Measurements from ENCODE around the gene PUM2.

The PUM2 gene

DNA sequence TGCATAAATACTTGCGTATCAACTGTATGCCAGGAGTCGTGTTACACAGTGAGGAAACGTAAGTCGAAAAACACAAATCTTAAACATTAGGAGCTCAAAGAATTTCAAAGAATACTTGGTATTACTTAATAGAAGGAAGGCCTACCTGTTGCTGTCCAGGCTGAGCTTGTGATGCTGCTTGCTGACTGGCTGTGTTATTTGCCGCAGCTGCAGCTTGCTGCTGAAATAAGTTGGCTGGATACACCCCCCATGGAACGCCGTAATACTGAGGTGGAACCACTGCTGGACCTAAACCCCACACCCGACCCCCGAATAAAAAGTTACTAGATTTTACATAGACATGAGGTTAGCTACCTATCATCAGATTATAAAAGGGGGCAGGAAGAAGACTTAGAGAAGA lies 56.4 kb downstream of the PUM2 start:
- TF ChIP-seq, protein P1, sequence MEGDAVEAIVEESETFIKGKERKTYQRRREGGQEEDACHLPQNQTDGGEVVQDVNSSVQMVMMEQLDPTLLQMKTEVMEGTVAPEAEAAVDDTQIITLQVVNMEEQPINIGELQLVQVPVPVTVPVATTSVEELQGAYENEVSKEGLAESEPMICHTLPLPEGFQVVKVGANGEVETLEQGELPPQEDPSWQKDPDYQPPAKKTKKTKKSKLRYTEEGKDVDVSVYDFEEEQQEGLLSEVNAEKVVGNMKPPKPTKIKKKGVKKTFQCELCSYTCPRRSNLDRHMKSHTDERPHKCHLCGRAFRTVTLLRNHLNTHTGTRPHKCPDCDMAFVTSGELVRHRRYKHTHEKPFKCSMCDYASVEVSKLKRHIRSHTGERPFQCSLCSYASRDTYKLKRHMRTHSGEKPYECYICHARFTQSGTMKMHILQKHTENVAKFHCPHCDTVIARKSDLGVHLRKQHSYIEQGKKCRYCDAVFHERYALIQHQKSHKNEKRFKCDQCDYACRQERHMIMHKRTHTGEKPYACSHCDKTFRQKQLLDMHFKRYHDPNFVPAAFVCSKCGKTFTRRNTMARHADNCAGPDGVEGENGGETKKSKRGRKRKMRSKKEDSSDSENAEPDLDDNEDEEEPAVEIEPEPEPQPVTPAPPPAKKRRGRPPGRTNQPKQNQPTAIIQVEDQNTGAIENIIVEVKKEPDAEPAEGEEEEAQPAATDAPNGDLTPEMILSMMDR (IDR thresholded peaks at IDR 0.05; ENCODE audit: insufficient read depth, missing control alignments): no peak
- FAIRE-seq: no peak
- DNase-seq (ENCODE audit: insufficient read length, low spot score): no peak

DNA sequence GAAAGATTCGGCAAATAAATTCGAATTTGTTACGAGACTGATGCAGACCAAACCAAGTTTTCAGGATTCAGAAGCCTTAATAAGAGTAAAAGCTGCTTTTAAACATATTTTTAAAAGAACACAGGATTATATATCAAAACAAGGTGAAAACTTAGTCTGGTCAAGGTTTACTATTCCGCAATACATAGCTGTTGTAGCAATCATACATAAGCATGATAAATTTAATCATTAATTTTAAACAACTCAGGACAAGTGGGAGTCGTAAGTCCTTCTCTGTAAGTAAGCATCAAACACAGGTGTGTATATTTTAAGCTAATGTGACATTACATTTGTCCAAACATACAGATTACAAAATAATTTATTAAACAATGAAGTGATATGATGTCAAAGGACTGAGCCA lies 57.7 kb downstream of the PUM2 start:
- no peak for FAIRE-seq
- TF ChIP-seq, protein P1 (IDR thresholded peaks at IDR 0.05; ENCODE audit: insufficient read depth, missing control alignments): no peak
- DNase-seq (ENCODE audit: insufficient read length, low spot score): no peak

DNA sequence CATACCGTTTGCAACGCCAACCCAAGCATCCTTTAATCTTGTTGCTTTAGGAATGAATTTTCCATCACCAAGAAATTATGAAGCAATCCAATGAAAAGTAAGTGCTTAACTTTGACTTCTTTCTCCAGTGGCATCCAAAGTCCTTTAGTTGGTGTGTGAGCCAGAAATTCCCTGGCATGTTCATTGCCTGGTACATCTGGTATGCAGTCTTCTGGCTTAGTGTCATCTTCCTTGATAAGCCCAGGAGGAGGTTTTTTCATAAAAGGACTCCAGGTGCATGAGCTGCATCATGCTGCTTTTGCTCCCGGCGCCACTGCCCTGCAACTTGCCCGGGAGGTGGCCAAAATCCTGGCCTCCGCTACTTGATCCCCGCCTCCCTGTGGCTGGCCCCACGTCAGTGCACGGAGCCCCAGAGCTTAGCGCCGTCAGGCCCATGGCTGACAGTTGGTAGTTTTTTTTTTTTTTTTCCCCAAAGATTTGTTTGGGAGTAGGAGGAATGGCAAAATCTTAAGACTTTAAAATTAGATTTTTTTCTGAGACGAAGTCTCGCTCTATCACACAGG lies 58.7 kb downstream of the PUM2 start:
- no peak for FAIRE-seq
- DNase-seq (ENCODE audit: insufficient read length, low spot score): no peak
- TF ChIP-seq, protein P1 (IDR thresholded peaks at IDR 0.05; ENCODE audit: insufficient read depth, missing control alignments): no peak

DNA sequence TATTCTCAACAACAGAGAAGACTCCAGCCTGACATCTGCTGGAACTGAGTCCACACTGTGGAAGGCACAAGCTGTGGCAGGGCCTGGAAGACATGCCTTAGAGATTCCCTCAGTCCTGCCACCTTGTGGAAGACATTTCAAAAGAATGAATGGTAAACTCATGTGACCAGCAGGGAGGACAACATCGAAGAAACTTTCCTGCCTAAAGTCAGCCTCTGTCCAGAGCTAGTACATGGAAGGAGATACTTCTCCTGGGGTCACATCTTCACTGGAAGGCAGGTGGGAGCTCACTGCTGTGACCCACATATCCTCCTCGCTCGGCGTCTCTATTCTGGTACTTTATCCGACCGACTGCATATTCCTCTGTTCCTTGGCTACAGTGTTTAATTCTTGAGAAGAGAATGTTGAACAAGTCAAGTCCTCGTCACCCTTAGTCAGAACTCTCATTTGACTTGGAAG lies 59.5 kb downstream of the PUM2 start:
- DNase-seq (ENCODE audit: insufficient read length, low spot score): peak; percentile 46
- TF ChIP-seq, protein P1 (IDR thresholded peaks at IDR 0.05; ENCODE audit: insufficient read depth, missing control alignments): peak; percentile 46
- FAIRE-seq: peak; percentile 85

DNA sequence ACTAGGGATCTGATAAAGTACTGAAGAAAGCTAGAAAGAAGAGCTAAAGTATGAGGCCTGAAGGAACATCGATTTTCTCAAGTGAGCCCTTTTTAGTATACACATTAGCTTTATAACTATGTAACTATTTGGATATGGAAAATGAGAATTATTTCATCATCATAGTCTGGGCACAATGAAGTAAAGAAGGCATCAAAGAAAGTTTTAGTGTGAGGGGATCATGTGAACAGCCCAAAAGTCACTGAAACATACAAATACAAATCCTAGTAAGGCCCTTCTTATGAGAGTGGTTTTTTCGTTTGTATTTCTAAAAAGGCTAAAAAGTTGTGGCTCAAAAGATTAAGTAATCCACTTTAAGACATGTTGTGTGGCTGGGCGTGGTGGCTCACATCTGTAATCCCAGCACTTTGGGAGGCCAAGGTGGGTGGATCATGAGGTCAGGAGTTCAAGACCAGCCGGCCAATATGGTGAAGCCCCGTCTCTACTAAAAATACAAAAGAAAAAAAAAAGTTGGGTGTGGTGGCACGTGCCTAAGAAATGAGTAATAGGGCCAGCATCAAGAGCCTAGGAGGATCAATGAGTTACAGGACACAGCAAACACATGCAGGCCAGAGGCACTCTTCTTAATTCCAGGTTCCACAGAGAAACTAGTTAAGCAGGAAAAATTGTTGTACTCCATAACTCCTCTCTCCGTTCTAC lies 61.9 kb downstream of the PUM2 start:
- TF ChIP-seq, protein P1 (IDR thresholded peaks at IDR 0.05; ENCODE audit: insufficient read depth, missing control alignments): no peak
- DNase-seq (ENCODE audit: insufficient read length, low spot score) (no peak), FAIRE-seq (no peak)

DNA sequence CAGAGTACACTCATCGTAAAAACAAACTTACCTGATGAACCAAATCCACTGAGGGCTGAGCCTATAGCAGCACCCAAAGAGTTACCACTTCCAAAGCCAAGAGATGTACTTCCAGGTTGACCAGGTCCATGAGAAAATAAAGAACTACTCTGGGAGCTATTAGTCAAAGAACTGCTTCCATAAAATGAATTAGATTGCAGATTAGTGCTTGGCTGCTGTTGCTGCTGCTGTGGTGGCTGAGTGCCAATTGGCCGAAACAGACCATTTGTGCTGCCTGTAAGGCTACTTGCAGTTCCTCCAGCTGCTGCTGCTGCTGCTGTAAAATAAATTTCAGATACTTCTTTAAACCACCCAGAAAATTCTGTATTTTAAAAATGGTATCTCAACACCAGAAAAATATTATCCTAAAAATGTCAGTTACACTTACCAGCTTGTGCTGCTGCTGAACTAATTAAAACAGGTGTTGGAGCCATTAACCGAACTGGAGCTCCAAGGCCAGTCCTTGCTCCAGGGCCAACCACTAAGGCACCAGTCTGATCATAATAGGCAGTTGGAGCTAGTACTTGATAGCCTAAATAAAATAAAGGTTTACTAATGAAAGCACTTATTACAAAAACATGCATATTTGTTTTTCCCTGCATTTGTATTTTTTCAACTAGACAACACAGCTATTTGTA lies 67.6 kb downstream of the PUM2 start:
- FAIRE-seq: no peak
- DNase-seq (ENCODE audit: insufficient read length, low spot score): no peak
- TF ChIP-seq, protein P1 (IDR thresholded peaks at IDR 0.05; ENCODE audit: insufficient read depth, missing control alignments): no peak

DNA sequence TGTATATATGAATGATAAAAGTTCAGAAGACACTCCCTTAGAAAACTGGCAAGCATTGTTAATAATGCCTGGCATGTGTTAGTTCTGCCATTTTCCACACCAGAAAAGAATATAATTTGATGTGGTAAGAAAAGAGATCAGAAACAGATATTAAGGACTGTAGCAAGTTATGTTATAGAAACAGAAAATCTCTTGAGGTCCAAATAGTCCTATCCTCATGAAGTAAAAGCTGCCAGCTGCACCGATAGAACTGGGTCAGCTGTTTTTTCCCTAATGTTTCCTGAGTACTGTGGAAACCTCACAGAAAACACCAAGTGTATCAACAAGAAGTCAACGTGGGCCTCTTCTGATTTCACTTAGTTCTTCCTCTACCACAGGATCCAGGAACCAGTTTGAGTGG lies 68.8 kb downstream of the PUM2 start:
- no peak for FAIRE-seq
- TF ChIP-seq, protein P1 (IDR thresholded peaks at IDR 0.05; ENCODE audit: insufficient read depth, missing control alignments): no peak
- DNase-seq (ENCODE audit: insufficient read length, low spot score): no peak
